AG10803 (cell line): Measurements from ENCODE around the gene ARHGEF38.
"Not testable (repeated sequence)": the region's sequence is repeated elsewhere in the genome, so short reads cannot be mapped to it uniquely, and the experiment has no call there.

Source experiments
- DNase-seq: peaks from one replicate; pipeline ENCODE4 v3.0.0; 2010; ENCODE audit warnings: low read depth
- H3K4me3 ChIP-seq: 2 replicates; pipeline ENCODE4 v1.5.1; 2011; ENCODE audit warnings: mild to moderate bottlenecking, low read length, control low read depth
- CTCF ChIP-seq: conservative IDR thresholded peaks from 2 replicates; pipeline ENCODE4 v1.5.1; 2011; ENCODE audit warnings: mild to moderate bottlenecking, low read length, control low read depth, inconsistent platforms

ARHGEF38 gene

GRCh38 chr4:105679186-105679585, 126.8 kb downstream of the ARHGEF38 start:
- DNase-seq = no peak
- TF ChIP-seq CTCF = no peak

DNA sequence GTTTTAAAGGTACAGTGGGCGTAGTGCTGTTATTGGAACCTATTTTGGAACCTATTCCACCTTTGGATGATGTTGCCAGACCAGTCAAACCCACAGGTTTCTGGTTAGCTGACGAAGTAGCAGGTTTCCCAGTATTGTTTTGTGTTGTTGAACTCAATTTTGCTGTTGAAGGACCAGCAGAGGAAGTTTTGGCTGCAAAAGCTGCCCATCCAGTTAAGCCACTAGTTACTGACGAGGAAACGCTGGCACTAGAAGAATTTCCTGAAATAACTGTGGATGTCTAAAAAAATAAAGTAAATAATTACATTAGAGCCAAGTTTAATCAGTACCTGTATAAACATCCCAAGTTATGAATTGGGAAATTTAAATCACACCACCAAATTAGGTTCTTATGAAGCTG, 130.6 kb downstream of the ARHGEF38 start:
- no peak for DNase-seq
- no peak overlapping the region for H3K4me3 ChIP-seq
- TF ChIP-seq CTCF = no peak

More at GRCh38 chr4:105679186-105679585, 126.8 kb downstream of the ARHGEF38 start:
- no peak overlapping the region for H3K4me3 ChIP-seq

DNA sequence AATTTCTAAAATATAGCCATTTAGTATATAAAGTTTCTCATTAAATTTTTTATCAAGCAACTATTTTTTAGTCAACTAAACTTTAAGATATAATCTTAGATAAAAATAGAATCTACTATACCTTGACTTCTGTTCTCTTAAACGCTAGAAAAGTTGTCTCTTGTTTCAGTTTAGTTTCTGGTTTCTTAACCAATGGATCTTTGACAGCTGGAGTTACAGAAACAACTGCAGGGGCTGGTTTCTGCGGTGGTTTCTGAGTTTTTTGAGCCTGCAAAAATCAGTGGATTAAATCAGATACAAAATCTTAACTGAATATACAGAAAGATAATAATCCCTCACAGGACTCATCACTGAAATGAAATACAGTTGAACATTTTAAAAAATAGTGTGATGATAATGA, 134.2 kb downstream of the ARHGEF38 start:
- no peak for DNase-seq
- no peak overlapping the region for H3K4me3 ChIP-seq
- TF ChIP-seq CTCF = no peak

DNA sequence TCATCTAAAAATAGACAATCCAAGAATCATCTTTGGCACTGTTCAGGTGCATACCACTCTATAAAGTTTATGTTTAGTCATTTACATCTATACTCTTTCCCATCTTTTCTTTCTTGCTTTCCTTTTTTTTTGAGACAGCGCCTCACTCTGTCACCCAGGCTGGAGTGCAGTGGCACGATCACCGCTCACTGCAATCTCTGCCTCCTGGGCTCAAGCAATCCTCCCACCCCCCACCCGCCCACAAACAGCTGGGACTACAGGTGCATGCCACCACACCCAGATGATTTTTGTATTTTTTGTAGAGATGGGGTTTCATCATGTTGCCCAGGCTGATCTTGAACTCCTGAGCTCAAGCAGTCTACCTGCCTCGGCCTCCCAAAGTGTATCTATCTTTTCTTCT, 142.4 kb downstream of the ARHGEF38 start:
- not testable (repeated sequence) for H3K4me3 ChIP-seq, DNase-seq

GRCh38 chr4:105695832-105696231, 143.4 kb downstream of the ARHGEF38 start:
- not testable (repeated sequence) for DNase-seq, H3K4me3 ChIP-seq

- no peak for DNase-seq
- no peak for TF ChIP-seq CTCF
- H3K4me3 ChIP-seq = no peak overlapping the region
Observed at GRCh38 chr4:105698607-105699006, 146.2 kb downstream of the ARHGEF38 start.

DNA sequence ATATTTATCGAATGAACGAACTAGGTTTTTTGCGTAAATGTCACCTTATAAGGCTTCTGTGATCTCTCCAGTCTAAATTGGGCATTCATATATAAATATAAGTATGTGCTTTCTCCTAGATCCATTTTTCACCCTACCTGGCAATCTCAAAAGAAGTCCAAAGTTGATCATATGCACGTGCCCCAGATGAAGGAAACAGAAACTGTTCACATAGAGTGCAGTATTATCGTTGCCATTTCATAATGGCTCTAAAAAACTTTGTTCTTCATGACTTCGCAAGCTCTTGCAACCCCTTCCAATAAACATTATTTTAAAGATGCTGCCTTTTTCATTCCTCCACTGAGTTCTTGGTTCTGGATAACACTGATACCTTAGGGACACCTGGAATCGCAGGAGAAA, 155.4 kb downstream of the ARHGEF38 start:
- H3K4me3 ChIP-seq = peak overlapping the region; percentile 82
- no peak for DNase-seq
- TF ChIP-seq CTCF = no peak

GRCh38 chr4:105708181-105709080, 156.0 kb downstream of the ARHGEF38 start, which contains the start of the genes GSTCD and INTS12:
GSTCD (plus strand) TSS chr4:105708784; CDS start chr4:105717614, 8,830 bp downstream.
INTS12 (minus strand) TSS chr4:105708689; CDS start chr4:105700005, 8,684 bp downstream.
- no peak for TF ChIP-seq CTCF
- DNase-seq = peak; percentile 91
- peak within 1 kb of the TSS; percentile 82 for H3K4me3 ChIP-seq
